ENCODE measurements around the gene RIMBP2.

GRCh38 chr12:130435331-130435730 is 280.8 kb downstream of the RIMBP2 start:
- TF ChIP-seq CTCF (conservative IDR thresholded peaks at IDR 0.05; ENCODE audit: low read depth, low read length), result no peak
- TF ChIP-seq EZH2 (IDR thresholded peaks at IDR 0.05; ENCODE audit: borderline replicate concordance, low read depth, low read length, poor library complexity, severe bottlenecking), result no peak
